SK-N-MC (cell line): ENCODE measurements around the gene CYB5A.

Experiments
- EZH2 ChIP-seq: fragments of 200-600 bp; sonication (generic); IDR thresholded peaks from one replicate; pipeline ENCODE4 v1.6.1; 2017; ENCODE audit warnings: antibody characterized with exemption
- POLR2AphosphoS5 ChIP-seq: IDR thresholded peaks from 2 replicates; pipeline ENCODE4 v1.6.1; 2012; ENCODE audit warnings: mild to moderate bottlenecking, low read depth, low read length, borderline replicate concordance

GRCh38 chr18:74266161-74266560 is 25.6 kb downstream of the CYB5A start:
- TF ChIP-seq EZH2 (no peak), POLR2AphosphoS5 (no peak)
